HG02884 (cell line): Measurements from ENCODE around the gene SLU7.

Experiments
- ATAC-seq: cut with Tn5 transposase; IDR thresholded peaks from one replicate; pipeline ENCODE4 v1.9.1; 2021; ENCODE audit warnings: mild to moderate bottlenecking, moderate library complexity; ENCODE audit not compliant: unreplicated experiment

SLU7 gene

DNA sequence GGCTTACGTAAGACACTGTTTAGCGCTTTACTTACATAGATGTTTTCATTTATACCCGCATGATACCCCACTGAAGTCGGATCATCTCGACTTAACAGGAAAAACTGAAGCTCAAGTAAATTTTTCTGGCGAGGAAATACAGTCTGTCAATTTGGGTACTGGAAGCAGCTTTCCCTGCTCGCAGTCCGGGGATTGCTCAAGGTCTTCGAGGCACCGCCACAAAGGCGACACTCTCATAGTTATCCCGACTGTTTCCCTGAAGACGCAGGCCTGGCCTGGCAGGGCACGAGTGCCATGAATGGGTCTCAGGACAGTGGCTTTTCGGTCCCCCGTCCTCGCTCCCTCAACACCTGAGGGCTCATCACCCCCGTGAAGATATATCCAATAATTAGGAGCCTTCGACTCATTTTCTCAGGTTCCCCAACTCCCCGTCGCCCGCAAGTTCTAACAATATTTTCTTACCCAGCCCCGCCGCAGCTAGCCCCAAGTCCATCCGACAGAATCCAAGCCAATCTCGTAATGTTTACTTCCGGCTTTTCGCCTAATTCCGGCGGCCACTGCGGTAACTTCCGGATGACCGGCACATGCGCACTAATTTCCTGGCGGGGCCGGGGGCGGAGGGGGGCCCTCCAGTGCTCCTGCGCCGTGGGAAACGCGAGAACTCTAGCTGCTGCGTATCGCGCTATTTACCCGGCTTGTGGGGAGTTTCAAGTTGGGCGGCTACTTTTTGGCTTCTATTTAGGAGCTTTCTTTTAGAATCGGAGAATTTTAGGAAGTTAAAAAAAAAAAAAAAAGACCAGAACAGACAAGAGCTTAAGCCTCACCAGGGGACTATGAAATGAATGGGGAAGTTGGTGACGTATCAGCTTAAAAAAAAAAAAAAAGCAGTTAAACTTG, at the start of gene SLU7:
TSS of gene SLU7 (minus strand) at position 521 of the 897 bp plus-strand sequence. CDS start 3,787 bp downstream, outside the sequence.
- ATAC-seq = peak; percentile 66

DNA sequence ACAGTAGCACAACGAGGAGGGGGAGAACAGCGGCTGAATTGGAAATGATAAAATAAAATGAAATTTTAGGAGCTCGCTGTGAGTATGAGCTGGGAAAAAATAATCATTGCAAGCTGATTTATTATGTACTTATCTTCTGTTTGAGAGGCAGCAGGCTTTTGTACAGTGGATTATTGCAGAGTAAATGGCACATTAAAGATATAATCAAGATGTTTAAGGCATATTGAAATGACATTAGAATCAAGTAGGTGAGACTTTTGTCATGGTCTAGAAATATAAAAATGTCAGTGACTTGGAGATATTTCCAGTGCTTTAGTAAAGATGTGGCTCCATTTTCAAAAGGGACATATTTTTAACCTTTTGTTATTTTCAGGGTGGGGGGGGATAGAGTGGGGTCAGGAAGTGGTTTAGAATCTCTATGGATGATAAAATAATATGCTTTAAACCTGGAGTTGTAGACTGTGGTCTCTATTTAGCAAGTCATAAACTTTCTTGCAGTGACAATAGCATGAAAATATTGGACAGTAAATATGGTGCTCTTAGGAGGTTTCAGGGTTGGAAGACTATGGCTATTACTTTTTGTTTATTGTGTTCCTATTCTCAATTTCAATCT, 49.6 kb upstream of the SLU7 start:
- no peak for ATAC-seq

DNA sequence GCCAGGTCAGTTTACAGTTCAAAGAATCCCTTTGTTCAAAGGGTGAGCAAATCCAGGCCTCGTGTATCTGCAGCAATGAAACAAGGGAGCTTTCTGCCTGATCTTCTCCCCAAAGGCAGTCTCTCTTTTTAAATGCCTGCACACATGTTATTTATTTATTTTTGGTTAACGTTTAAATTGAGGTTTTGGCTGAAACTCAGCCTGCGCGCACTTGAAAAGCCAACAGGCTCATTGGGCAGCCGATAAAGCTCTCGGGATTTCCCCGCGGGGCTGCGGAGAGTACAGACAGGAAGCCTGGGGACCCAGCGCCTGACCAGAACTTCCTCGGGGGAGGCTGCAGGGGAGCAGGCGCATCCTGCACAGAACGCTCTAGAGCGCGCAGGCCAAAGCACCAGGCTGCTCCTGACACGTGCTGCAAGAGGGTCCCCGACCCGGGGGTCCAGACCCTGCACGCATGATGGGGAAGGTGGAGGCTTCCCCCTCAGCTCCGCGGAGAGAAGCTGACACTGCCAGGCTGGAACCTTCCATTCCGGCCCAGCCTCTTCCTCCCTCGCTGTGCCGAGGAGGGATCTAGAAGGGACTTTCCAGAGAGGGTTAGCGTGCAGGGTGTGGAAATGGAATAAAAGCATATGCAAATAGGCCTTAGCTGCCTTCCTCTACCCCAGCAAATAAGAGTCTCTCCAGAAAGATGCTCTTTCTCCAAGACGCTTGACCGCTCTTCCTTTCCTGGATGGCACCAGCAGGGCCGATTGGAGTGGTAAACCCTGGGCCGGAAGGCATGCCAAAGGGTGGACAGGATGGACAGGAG, 48.9 kb upstream of the SLU7 start:
- peak; percentile 84 for ATAC-seq

DNA sequence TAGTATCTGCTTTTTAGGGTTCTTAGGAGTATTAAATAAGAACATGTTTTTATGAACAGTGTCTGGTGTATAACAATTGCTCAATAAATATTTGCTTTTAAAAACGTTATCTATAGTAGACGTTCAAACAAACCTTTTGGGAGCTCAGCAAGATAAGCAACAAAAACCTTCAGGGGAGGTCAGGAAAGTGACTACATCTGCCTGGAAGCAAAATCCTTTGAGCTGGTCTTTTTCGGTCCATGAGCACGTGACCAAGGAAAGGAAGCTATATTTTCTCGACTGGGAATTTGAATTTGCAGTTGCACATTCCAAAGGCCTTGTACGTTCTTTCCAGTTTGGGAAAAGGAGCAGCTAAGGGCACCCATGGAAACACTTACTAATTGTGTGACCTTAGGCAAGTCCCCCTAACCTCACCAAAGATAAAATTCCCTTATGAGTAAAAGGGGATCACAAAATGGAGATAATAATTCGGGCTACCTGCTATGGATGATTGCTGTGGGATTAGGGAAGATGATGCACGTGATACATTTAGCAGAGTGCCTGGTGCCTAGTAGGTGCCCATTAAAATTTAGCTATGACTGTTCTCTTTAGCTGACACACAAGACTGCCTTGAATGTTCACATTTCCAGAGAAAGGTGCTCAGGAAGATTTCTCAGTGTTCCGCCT, 48.1 kb upstream of the SLU7 start:
- ATAC-seq = no peak

DNA sequence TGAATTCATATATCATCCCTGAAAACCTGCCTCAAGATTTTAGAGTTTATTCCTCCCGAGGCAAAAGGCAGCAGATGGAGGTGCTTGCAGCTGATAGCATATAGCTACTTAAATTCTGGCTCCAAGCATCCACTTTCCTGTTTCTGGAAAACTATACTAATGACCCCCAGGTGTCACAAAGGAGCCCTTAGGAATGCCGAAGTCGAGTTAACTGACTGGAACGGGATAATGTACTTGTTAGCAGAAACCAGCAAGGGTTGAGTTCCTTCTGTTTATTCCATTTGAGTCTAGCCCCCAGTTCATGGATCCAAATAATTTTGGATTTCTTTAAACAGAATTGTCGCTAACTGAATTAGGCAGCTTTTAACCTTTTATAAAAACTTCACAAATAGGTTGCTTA, 47.2 kb upstream of the SLU7 start:
- no peak for ATAC-seq

DNA sequence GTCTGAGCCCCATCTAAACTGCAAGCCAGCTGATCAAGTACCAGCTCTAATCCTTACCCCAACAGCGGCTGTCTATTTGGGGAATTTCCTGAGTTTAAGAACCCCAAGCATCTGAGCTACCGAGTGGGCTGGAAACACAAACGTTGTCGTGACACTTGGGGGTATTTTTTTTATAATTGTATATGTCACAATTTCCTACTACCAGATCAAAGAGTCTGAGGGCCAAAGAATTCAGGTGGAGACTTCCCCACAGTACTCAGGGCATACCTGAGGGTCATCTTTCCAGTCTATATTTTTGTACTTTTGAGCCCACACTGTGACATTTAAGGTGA, 45.6 kb upstream of the SLU7 start:
- ATAC-seq = no peak

DNA sequence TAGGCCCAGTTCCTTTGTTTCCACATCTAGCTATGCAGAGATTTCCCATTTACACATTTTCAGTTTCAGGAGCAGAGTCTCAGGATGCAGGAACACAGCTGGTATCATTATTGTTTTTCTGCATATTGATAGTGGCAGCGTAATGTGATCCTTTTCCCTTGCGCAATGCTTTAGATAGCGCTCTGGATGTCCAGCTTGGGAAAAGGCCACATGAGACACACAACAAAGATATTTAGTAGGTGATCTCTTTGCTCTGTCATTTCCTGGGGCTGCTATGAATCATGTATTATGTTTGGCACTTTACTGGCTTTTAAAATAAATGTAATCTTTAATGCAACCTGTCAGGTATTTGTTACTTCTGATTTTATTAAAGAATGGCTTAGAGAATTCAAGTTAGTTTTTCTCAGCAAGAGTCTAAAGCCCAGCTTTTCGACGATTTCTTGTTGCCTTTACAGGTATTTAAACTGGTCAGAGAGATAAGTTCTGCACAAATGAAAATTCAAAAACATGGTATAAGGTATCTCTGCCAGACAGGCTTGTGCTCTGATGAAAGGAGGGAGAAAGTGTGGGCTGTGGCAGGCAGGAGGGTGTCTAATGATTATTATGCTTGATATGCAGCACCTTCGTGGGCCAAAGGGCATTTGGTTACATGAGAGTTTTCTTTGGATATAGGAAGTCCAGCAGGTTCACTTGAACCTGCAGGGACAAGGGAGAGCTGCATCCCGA, 45.0 kb upstream of the SLU7 start:
- no peak for ATAC-seq

DNA sequence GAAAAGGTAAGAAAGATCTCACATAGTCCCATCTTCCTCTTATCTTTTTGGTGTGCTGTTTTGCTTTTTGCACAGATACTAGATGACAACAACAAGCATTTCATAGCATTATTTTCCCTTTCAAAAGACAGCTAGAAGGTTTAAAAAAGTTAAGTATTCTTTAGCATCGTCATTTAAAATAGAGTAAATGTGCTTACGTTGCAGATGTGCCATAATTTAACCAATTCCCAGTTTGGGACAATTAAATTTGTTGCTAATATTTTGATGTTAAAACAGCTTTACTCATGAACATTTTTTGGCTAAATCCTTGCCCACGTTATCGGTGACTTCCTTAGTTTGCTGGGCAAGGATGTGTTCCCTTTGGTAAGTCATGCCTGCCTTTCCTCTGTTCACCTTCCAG, 44.3 kb upstream of the SLU7 start:
- ATAC-seq = no peak

DNA sequence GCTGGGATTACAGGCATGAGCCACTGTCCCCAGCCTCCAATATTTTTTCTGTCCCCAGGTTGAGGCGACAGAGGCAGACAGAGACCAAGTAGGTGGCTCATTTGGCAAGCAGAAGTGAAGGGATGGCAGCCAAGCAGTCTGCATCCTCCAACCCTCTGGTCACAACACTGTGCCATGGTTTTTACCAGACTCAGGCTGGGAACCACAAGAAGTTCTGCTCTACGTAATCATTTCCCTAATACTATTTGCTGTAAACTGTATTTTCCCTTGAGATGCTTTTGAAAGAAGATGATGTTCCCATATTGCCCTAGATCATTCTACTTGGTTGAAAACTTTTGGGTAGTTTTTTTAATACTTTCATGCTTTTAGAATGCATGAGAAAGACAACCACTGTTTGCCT, 43.3 kb upstream of the SLU7 start:
- ATAC-seq = peak; percentile 21

DNA sequence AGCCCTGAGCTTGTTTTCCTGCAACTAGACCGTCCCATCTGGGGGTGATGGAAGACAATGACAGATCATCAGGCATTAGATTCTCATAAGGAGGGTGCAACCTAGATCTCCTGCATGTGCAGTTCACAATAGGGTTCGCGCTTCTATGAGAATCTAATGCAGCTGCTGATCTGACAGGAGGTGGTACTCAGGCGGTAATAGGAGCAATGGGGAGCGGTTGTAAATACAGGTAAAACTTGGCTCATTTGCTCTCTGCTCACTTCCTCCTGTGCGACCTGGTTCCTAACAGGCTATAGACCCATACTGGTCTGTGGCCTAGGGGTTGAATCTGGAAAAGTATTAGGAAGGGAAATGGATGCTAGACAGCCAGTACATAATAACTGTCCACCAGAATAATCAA, 42.5 kb upstream of the SLU7 start:
- no peak for ATAC-seq

DNA sequence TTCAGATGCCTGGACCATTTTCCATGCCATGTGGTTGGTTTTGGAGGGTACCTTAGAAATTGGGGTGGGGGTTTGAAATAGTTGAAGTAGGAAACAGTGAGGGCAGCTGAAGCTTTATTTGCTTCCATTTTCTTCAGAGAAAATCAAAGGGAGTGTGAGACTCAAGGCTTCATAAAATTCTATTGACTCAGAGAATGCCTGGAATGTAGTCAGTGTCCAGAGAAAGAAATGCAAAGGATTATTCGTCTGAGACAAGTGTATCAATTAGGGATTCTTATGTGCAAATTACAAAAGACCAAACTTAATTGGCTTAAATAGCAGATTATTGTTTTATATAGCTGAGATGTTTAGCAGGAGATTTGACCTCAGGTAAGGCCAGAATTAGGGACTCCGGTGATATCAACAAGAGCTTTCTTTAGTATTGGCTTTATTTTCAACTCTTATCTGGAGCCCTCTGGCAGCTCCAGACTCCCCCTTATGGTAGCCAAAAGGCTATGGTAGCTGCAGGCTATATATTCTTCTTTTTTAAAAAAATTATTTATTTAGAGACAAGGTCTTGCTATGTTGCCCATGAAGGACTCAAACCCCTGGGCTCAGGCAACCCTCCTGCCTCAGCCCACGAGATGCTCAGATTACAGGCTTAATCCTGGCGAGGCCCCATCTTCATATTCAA, 41.6 kb upstream of the SLU7 start:
- ATAC-seq = no peak

DNA sequence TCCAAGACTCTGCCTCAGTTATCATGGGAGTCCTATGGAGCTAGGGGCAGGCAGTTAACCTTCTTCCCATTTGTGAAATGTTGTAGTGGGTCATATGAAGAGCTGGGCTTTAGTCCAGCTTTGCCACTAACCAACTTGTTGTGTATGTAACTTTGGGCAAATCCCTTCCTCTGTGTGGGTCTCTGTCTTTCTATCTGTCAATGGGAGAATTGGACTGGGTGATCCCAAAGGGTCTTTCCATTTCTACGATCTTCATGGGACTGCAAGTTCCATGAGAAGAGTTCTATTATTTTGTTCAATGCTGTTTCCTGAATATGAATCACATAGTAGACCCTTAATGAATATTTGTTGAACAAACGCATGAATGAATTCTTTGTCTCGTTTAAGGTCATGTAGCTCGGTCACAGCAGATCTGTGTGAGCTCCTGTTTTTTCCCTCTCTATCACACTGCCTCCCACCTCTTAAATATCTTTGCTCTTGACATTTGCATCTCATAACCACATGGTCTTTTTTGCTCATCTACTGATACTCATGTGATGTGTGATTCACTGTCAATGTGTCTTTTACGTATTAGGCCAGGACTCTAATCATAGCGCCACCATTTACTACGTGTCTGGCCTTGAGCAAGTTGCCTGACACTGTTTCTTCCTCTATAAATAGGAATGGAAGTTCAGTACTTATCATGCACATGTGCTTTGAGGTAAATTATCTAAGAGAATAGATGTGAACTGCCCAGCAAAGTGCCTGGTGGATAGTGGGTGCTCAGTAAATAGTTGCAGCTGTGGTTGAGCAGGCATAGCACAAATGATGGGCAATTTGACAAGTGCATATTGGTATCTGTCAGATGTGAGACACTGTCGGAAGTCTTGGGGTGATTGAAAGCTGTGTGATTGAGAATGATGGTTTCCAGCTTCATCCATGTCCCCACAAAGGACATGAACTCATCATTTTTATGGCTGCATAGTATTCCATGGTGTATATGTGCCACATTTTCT, 40.2 kb upstream of the SLU7 start:
- ATAC-seq = peak; percentile 79

DNA sequence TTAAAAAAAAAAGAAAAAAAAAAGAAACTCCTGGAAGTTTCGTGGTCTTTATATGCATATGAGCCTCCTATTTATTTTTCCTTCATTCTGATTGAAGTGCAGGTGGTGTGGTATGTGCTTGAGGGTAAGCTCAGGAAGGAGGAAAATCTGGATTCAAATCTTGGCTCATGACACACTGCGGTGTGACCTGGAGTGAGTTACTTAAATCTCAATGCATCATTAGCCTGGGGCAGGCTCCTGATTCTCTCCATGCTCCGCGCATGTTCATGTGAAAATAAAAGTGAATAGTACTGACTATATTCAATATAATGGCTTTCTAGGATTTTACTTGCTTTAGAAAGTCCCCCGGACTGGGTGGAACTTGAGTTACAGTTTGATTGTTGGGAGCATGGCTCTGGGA, 38.4 kb upstream of the SLU7 start:
- ATAC-seq = no peak

DNA sequence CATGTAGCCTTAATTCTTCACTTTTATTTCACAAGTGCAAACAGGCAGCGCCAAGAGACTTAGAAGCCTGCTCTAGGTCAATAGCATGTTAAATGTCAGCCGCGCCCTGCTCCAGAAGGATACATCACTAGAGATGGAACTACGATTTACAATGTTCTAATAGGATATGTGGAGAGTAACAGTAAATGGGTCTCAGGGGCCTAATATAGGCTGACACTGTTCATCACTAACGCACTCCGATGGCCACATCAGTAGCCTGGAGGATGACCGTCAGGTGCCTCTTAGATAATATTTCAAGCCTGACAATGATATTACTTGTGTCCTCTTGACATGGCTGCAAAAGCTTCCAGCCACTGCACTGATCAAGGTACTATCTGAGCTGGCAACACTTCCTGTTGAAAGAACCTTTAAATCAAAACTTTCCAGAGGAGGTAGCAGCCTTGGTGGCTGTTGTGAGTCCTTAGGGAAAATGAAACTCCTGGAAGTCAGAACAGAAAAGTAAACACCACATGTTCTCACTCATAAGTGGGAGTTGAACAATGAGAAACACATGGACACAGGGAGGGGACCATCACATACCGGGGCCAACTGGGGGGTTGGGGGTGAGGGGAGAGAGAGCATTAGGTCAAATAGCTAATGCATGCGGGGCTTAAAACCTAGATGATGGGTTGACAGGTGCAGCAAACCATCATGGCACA, 37.7 kb upstream of the SLU7 start:
- ATAC-seq = no peak

DNA sequence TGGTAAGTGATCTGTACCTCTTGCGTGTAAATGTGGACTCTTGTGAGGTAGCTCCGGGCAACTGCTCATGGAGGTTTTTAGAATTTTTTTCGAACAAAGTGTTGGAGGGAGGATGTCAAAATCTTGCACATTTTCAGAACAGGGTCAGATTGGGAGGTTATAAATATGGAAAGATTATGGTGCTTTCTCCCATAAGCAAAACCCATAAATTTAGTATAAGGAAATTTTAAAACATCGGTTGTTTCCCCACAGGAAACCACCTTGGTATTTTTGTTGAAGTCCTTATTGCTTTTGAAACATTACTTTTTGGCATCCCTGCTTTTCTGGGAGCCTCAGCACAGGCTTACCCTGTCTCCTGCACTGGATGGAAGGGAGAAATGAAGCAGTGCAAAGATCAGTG, 36.7 kb upstream of the SLU7 start:
- no peak for ATAC-seq

DNA sequence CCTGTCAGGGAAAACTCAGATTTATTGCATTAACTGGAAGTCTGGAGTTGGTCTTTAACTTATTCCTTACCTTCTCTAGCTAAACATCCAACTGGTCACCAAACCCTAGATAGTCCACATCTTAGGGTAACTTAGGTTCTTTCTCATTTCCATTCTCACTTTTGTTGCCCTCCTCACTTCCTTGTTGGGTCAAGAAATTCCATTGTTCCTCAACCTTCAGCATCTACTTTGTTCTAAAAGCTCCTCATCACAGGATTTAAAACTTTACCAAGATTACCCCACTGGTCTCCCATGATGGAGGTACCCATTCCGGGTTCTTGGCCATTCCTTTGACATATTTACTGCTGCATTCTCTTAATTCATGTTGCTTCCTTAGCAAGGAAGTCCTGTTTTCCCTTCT, 34.9 kb upstream of the SLU7 start:
- no peak for ATAC-seq

DNA sequence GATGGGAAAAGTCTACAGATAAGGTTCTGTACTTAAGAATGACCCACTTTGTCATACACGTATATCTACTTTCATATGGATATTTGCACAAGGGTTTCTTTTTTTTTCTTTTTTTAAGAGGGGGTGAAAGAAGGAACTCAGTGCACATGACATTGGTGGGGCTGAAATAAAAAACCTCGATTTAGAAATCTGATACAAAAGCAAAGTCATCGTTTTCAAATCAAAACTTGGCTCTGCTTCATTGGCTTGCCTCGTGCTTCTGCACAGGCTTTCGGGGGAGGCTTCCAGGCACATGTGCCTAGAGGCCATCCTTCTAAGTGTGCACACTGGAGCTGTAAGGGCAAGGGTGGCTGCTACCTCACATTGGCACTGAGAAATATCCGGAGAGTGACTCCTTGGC, 33.9 kb upstream of the SLU7 start:
- no peak for ATAC-seq

DNA sequence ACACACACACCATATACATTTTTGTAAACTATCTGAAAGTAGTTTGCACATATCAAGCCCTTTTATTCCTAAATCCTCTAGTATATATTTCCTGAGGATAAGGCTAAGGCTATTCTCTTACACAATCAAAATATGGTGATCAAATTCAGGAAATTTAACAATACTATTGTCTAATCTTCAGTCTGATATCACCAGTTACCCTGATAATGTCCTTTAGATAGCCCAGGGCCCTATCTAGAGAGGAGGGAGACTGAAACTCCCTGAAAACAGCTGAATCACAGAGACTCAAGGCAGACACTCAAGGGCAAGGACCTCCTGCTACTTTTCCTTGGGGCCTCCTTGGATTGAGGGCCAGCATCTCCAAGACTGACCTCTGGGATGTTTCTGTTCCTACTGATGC, 33.2 kb upstream of the SLU7 start:
- ATAC-seq = no peak
